Superior temporal gyrus (tissue), 1 donor: ENCODE results near the gene SH2D3C.

Experiments
- DNase-seq: peaks from one replicate; pipeline ENCODE4 v3.0.0-alpha.2; 2016; ENCODE audit errors: extremely low spot score

The SH2D3C gene

GRCh38 chr9:127720031-127720864, 58.2 kb downstream of the SH2D3C start:
- no peak for DNase-seq

GRCh38 chr9:127717766-127718165, 60.7 kb downstream of the SH2D3C start:
- no peak for DNase-seq

GRCh38 chr9:127716412-127716811, 62.1 kb downstream of the SH2D3C start:
- no peak for DNase-seq

GRCh38 chr9:127715470-127716337, 62.8 kb downstream of the SH2D3C start, which contains the start of the genes PTRH1 and TTC16:
PTRH1 (minus strand) TSS chr9:127715663; CDS start chr9:127715639, 24 bp downstream.
TTC16 (plus strand) TSS chr9:127716079; CDS start chr9:127716146, 67 bp downstream.
- peak; percentile 97 for DNase-seq

GRCh38 chr9:127714951-127715469, 63.5 kb downstream of the SH2D3C start:
- DNase-seq: no peak

DNA sequence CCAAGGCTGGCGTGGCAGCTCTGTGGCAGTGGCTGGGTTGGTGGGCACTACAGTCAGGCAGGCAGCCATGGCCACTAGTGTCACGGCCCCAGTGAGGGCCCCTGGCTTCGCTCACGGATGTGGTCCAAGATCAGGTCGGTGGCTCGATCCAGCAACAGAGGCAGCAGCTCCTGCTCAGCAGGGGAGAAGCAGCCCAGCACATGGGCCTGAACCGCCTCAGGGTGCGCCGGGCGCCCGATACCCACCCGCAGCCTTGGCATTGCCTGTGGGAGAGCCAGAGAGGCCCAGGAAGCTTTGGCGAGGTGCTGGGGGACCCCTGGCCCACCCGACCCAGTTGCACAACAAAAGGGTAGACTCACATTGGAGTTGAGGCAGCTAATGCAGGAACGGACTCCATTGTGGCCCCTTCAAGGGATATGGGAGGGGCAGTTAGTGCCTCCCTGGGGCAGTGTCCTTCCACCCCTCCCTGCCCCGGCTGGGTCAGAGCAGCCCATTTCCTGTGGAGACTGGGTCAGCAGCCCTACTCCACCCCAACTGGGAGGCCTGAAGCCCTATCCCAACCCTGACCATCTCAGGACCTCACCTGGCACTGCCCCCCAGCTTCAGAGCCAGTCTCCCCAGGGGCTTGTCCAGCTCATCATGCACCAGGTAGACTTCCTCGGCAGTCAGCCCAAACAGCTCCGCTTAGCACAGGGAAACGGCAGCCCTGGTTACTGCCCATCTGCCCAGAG, 64.3 kb downstream of the SH2D3C start:
- no peak for DNase-seq

DNA sequence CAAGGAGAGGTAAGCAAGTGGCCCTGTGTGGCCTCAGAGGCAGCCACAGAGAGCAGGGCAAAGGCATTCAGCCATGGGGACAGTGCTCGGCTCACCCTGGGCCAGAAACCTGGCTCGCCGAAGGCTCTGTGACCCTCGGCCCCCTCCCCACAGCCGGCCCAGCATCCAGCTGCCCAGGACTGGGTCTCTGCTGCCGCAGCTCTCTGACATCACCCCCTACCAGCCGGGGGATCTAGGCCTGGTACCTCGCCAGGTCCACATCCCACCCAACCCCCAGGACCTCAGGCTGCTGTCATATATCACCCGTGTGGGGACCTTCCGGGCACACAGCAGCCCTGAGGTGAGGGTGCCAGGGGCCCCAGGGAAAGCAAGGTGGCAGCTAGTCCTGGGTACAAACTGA, 65.6 kb downstream of the SH2D3C start:
- no peak for DNase-seq

DNA sequence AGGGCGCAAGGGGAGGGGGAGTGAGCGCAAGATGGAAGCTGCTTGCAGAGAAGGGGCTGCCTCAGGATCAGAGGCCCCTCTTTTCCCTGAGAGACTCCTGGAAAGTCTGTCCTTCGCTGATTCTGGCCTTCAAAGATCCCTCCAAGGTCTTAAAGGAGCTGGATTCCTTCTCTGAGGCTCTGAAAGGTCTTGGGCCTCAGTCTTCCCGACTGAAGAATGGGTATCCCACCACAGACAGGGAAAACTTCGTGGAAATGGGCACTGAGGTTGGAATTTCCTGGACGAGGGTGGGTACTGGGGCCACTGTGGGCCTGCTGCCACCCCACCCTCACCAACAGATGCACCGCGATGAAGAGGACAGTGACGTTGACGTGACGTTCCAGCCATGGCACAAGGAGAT, 66.1 kb downstream of the SH2D3C start:
- DNase-seq: no peak

DNA sequence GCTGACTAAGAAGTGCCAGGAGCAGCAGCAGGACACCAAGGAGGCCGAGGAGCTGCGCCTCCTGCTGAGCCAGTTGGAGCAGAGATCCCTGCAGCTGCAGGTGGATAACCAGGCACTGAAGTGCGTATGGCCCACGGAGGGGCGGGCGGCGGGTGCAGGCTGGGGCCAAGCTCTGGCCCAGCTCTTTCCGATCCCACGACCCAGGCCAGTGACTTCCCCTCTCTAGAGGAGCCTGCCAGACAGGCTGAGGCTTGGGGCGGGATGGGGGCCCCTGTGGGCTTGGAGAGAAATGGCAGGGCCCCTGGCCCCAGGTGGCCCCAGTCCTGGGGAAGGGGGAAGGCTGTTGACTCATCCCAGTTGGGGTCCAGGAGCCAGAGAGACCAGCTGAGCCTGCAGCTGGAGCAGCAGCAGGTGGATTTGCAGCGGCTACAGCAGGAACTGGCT, 66.6 kb downstream of the SH2D3C start:
- no peak for DNase-seq

GRCh38 chr9:127711226-127711701, 67.2 kb downstream of the SH2D3C start:
- DNase-seq: no peak

DNA sequence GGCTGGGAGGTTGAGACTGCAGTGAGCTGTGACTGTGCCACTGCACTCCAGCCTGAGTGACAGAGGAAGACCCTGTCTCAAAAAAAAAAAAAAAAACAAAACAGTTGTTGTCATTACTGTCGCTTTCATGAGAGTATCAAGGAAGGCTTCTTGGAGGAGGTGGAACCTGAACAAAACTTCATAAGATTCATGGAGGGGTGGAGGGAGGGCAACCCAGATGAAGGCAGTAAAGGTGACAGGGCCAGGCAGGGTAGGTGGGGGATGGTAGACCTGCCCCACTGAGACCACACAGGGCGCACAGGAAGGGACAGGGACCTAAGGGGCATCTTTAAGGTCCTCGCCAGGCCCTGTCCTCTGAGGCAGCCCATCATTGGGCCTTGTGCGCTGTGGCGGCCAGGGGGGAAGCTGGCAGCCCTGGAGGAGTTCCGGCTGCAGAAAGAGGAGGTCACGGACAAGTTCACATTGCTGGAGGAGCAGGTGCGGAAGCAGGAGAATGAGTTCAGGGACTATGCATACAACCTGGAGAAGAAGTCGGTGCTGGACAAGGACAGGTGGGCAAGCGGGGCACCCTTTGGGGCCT, 68.2 kb downstream of the SH2D3C start:
- no peak for DNase-seq

GRCh38 chr9:127708952-127709587, 69.4 kb downstream of the SH2D3C start:
- DNase-seq: no peak

- no peak for DNase-seq
Observed at GRCh38 chr9:127707766-127708165, 70.7 kb downstream of the SH2D3C start.

DNA sequence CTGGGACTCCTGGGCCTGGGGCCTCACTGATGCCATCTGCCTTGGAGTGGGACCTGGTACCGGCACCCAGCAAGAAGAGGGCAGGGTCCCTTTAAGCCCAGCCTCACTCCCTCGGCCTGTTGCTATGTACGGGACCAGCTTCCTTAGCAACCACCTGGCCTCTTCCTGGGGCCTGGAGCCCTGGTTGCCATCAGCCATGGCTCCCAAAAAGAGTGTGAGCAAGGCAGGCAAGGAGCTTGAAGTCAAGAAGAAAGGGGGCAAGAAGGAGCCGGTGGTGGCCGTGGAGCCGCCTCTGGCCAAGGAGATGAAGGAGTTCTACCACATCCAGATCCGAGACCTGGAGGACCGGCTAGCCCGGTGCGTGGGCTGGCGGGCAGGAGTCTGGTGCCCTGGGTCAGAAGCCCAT, 71.6 kb downstream of the SH2D3C start, which contains the start of gene CFAP157:
Gene CFAP157 (plus strand): TSS at position 153 of the 406 bp plus-strand sequence. CDS start 44 bp downstream, at position 197.
- DNase-seq: no peak

DNA sequence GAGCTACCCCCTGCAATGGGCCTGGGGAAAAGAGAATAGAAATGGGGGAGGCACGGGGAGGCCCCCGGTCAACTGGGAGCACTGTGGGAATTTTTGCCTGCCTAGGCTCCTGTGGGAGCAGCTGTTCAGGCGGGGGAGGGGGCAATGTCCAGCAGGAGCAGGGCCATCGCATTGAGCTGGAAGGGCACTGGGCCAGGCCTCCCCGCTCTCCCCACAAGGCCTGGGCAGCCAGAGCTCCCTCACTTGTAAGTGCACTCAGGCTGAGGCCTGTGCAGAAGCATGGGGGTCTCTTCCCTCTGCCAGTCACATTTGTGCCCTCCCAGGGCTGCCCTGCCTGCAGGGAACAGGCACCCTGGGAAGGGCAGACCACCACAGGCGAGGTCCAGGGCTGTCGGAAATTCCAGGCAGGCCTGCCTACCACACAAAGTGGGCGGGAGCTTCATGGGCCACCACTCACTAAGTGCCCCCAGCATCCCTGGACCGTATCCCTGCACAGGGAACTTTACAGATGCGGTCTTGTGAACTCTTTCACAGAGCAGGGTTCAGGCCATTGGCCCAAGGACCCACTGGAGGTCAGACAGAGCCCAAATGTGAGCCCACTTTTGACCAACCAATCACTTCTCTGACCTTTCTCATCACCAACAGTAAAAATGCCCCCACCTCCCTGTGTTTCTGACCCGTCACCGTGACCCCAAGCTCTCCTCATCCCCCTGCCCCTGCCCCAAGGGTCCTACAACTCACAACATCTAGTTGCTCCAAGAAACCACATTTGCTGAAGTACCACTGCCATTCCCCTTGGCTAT, 72.7 kb downstream of the SH2D3C start:
- DNase-seq: no peak

DNA sequence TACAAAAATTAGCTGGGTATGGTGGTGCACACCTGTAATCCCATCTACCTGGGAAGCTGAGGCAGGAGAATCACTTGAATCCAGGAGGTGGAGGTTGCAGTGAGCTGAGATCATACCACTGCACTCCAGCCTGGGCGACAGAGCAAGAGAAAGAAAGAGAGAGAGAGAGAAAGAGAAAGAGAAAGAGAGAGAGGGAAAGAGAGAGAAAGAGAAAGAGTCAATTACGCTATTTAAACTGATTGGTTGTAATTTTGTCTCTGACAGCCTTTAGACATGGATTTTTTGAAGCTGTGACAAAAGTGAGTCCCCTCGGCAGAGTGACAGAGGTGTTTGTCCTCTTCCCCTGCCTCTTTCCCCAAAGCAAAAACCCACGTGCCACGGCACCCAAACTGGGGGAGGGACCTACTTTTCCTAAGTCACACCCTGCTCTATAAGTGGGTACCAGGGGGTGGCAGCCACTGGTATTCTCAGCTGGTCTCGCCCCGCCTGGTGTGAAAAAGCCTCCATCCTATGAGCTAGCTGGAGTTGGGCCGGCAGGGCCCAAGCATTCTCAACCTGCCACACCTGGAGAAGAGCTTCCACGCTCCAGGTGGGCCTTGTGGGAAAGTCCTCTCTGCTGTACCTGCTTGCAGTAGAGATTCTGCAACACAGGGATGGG, 75.0 kb downstream of the SH2D3C start:
- no peak for DNase-seq

- no peak for DNase-seq
Observed at GRCh38 chr9:127700594-127701255, 77.7 kb downstream of the SH2D3C start.

DNA sequence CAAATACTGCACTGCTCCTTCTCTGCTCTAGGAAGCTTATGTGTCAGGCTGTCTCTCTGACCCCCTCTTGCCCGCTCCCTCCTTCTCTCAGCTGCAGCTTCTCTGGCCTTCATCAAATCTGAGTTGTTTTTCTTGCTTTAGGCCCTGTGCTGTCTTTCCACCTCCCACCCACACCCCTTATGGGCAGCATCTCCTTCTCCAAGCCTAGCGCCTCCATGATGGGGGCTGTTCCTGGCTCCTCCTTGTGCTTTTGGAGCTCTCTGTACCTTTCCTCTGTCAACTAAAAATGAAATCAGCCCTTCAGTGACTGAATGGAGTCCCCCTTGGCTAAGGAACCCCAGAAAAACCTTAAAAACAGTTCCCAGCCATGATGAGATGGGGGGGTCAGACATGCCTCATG, 78.3 kb downstream of the SH2D3C start:
- peak; percentile 58 for DNase-seq
